Measurements from ENCODE around the gene DHCR24.

GRCh38 chr1:54811066-54811465, 75.9 kb downstream of the DHCR24 start:
- TF ChIP-seq CTCF (IDR thresholded peaks at IDR 0.05) (no peak), POLR2A (IDR thresholded peaks at IDR 0.05) (no peak)

Measured in vagina (tissue), 2 donors.